Fibroblast of skin of abdomen (primary cell): ENCODE results near the gene KIF11. TPM values are rescaled to one million over a fixed set of nuclear protein-coding genes. Genes with fewer than 3 reads are reported as not detected.
"Not testable (repeated sequence)": the region's sequence is repeated elsewhere in the genome, so short reads cannot be mapped to it uniquely, and the experiment has no call there.

Experiments
- DNase-seq: peaks from one replicate; pipeline ENCODE4 v3.0.0-alpha.2; 2013
- polyA plus RNA-seq, 2 experiments: library from polyadenylated mRNA; unstranded; fragments of 120-200 nt; gene quantifications; one replicate each; pipeline ENCODE4 v1.2.1, GENCODE V29; 2013; ENCODE audit not compliant: insufficient read length in 2 of 2

Gene KIF11
- polyA plus RNA-seq (2013, experiment 1 of 2; ENCODE audit: insufficient read length) = 21.4 TPM
- 20.3 TPM for polyA plus RNA-seq (2013, experiment 2 of 2; ENCODE audit: insufficient read length)

DNA sequence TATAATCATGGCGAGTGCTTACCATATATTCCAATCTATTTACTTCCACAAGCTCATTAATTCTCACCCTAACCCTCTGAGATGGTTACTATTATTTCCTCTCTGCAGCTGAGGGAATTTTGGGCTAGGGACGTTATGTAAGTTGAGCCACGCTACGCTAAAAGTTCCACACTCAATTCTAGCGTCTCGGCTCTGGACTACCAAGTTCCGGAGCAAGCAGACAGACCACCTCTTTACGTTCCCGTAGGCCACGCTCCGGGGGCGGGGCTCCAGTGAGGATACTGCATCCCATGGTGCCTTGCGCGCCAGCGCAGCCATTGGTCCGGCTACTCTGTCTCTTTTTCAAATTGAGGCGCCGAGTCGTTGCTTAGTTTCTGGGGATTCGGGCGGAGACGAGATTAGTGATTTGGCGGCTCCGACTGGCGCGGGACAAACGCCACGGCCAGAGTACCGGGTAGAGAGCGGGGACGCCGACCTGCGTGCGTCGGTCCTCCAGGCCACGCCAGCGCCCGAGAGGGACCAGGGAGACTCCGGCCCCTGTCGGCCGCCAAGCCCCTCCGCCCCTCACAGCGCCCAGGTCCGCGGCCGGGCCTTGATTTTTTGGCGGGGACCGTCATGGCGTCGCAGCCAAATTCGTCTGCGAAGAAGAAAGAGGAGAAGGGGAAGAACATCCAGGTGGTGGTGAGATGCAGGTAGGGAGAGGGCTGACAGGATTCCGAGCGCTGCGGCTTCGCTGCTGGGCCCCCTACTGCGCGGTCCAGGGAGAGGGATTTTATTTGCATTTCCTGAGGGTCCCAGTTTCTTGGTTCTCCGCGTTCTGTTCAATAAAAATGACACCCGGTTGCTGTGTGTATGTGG, at the start of gene KIF11:
TSS of gene KIF11 (plus strand) at position 370 of the 858 bp plus-strand sequence. CDS start at position 616, 246 bp downstream.
- peak; percentile 97 for DNase-seq

DNA sequence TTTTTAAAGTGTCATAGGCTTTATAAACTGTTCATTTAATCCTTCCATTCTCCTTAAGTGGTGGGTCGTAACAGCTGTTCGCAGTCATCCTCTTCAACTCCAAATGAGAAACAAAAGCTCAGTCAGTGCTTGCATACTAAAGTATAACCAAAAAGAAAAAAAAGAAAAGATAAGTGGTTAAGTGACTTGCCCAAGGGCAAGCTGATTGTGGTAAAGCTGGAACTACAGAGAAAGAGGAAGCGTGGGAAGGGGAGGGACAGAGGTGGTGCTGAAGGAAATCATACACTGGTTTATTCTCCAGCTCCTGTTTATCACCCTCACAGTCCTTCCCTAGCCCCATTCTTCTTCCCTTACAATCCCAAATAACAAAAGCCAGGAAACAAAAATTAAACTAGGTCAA, 48.6 kb upstream of the KIF11 start:
- no peak for DNase-seq

DNA sequence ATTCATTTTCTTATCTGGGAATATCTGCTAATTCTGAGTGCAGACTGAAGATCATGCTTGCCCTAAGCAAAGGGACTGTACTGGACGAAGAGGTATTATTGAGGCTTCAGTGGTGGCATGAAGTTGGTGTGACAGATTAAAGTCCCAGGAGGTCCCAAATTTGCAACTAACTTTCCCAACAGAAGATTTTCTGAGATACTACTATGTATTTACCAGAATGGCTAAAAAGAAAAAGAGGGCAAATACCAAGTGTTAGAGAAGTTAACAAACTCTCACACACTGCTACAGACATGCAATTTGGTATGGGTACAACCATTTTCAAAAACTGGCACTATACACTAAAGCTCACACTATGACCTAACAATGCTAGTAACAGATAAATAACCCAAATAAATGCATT, 47.4 kb upstream of the KIF11 start:
- DNase-seq = no peak

DNA sequence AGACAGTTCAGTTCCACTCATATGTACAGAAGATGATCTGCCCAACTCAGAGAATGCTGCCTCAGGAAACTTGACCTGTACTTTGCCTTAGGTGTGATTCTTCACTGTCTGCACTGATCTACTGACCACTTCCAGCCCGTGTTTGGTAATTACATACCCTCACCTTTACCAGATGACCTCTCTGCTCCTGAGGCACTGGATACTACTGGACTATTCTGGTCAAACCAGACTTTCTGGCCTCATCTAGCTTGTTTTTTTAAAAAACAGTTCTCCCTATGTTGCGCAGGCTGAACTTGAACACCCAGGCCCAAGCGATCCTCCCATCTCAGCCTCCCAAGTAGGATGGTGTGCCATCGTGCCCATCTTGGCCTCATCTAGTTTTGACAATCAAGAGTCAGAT, 45.3 kb upstream of the KIF11 start:
- DNase-seq = no peak

- no peak for DNase-seq
Observed at GRCh38 chr10:92550924-92551323, 42.0 kb upstream of the KIF11 start.

- DNase-seq = no peak
Observed at GRCh38 chr10:92552310-92552709, 40.6 kb upstream of the KIF11 start.

GRCh38 chr10:92553959-92554358, 39.0 kb upstream of the KIF11 start:
- DNase-seq = no peak

DNA sequence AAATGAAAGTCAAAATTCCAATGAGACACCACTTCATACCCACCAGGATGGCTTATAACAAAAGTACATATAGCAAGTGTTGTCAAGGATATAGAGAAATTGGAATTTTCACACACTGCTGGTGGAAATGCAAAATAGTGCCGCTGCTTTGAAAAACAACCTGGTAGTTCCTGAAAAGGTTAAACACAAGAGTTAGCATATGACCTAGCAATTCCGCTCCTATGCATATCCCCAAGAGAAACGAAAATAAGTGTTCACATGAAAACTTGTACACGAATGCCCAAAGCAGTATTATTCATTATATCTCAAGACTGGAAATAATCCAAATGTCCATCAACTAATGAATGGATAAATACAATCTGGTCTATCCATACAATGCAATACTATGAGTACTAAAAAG, 33.9 kb upstream of the KIF11 start:
- no peak for DNase-seq

GRCh38 chr10:92562424-92562823, 30.5 kb upstream of the KIF11 start:
- DNase-seq = no peak

DNA sequence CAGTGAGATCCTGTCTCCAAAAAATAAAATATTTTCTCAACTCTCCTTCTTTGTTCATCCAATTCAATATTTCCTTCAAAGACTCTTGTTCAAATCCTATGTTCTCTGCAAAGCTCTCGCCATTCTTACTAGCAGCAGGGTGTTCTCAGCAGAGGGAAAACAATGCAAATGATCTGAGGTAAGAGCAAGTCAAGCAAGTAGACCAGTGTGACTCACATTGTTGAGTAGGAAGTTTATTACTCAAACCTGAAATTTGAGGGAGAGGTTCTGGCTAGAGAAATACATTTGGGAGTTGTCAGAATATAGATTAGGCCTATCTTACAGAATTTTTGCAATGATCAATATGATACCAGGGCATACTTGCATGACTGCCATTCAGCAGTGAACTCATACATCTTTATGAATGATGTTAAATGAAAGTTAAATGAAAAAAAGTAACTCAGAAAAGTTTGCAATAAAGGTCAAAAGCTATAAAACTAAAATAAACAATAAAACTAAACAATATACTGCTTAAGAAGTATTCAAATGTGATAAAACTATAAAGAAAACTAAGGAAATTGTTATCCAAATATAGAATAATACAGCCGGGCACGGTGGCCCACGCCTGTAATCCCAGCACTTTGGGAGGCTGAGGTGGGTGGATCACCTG, 24.9 kb upstream of the KIF11 start:
- peak; percentile 48 for DNase-seq

DNA sequence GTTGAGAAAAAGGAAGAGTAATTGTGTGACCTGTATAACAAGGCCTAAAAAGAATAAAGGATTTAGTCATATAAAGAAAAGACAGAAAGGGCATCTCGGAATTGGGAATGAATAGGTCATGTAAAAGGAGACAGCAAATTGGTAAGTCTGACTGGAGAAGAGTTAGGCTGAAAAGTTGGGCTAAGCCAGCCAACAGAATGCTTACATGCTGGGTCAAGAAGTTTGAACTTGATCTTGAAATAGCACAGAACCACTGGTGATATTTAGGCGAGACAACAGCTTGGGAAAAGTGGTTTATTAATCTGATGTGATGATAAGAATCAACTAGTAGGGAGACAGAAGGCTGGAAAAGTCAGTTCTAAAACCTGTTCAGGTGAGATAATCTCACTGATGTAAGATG, 23.9 kb upstream of the KIF11 start:
- DNase-seq = no peak

DNA sequence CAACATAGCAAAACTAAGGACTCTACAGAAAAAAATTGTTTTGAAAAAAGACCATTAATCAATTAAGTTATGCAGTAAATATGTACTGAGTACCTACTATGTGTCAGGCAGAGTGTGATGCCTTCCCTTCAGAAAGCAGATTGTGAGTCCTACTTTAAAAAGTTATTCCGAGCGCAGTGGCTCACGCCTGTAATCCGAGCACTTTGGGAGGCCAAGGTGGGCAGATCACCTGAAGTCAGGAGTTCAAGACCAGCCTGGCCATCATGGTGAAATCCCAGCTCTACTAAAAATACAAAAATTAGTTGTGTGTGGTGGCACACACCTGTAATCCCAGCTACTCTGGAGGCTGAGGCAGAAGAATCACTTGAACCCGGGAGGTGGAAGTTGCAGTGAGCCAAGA, 23.3 kb upstream of the KIF11 start:
- DNase-seq = not testable (repeated sequence)

DNA sequence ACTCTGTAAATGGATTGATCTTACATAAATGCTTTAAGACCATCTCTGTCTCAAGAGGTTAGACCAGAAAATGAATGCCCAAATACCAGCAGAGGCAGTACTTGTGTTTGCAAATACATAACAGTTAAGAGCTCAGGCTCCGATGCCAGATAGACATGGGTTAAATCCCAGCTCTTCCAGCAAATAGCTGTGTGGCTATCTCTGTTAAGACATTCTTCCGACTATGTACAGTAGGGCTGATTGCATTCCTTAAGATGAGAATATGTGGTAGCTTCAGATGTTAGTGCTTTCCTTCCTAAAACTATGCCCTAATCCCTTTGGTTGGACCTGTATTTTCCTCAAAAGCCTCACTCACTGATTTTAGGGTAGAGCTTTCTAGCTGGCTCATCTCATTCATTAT, 21.3 kb upstream of the KIF11 start:
- peak; percentile 46 for DNase-seq

- no peak for DNase-seq
Observed at GRCh38 chr10:92572362-92573090, 20.4 kb upstream of the KIF11 start.

GRCh38 chr10:92573091-92573797, 19.7 kb upstream of the KIF11 start:
- DNase-seq = peak; percentile 38

GRCh38 chr10:92573798-92574547, 19.0 kb upstream of the KIF11 start, which contains the start of gene IDE:
Gene IDE (minus strand): TSS chr10:92574093. CDS start chr10:92574019, 74 bp downstream.
- peak; percentile 87 for DNase-seq

DNA sequence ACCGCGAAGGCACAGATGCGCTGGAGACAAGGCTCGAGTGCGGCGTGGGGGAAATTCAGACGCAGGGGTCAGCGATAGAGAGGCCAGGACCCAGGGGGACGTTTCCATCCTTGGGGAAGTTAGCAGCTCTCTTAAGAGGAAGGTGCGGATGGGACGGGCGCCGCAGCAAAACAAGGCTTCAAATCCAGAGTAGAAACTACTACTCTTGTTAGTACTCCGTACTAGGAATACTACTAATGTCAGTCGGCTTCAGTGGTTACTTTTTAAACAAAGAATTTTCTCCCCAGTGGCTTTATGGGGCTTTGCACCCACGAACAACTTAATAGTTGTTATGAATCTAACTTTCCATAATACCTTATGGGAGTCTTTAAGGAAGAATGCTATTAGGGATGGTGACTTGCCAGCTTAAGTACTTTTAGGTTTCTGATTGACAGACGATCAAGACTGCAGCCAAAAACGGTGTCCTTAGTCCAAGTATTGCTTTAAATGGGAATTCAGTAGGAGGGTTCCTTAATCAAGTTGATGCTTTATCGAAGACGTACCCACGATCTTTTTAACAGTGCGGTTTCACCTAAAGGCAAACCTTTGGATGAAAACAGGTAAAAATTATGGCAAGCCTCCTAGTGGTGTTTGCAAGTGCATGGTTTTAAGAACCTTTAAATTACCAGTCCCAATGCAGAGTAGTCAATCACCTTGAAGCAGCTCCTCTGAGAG, 18.2 kb upstream of the KIF11 start:
- DNase-seq = peak; percentile 56

- peak; percentile 65 for DNase-seq
Observed at GRCh38 chr10:92575961-92576360, 17.0 kb upstream of the KIF11 start.

DNA sequence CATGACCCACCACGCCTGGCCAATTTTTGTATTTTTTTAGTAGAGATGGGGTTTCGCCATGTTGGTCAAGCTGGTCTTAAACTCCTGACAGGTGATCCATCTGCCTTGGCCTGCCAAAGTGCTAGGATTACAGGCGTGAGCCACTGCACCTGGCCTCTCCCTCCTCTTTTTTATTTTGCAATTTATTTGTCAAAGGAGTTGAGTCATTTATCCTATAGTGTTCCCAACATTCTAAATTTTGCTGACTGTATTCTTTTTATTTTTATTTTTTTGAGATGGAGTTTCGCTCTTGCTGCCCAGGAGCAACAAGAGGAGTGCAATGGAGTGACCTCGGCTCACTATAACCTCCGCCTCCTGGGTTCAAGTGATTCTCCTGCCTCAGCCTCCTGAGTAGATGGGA, 10.6 kb upstream of the KIF11 start:
- not testable (repeated sequence) for DNase-seq

DNA sequence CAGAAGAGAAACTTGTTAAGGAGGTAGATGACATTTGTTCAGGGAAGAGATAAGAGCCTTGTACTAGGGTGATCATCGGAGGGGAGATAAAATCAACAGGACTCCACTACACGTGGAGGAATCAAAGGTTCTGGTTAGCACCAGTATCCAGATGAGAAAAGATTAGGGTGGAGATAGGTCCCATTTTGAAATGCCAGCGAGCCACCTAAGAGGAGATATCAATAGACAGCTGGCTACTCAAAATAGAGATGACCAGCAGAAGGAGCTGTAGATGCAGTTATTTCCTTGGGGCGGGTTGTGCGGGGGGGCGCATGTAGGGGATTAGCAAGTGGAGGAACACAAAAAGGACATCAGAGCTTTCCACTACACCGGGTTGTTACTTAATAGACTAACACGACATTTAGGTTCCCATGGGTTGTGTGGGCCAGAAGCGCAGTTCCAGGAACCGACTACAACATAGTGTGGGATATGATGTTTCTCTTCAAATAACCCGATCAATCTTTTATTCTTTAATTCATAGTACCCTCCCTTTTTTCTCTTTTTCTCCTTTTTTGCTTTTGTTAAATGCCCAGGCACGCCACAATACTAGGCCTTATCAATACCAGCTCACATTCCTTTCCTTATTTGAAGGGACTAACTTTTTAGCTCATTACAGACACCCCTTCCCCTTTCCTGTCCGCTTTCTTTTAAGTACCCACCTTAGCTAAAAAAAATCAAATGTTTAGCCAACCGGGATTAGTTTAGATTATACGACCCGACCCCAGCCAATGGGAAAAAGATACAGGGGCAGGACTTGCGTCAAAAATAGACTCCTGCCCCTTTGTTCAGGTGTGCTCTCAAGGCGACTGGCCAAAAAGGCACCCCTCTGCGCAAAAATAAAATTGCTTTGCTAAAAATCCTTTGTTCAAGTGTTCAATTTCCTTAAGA, 2.0 kb upstream of the KIF11 start:
- peak; percentile 50 for DNase-seq
